ENCODE results near the gene ACSL1. TPM values are rescaled to one million over a fixed set of nuclear protein-coding genes. Genes with fewer than 3 reads are reported as not detected.

The ACSL1 gene
- total and polyA plus RNA-seq, 9 of the 15 experiments (the other 6 are each of a cell fraction or from before 2014, with no cell fraction given), result 6.7 to 24.1 (median 15.0) TPM

DNA sequence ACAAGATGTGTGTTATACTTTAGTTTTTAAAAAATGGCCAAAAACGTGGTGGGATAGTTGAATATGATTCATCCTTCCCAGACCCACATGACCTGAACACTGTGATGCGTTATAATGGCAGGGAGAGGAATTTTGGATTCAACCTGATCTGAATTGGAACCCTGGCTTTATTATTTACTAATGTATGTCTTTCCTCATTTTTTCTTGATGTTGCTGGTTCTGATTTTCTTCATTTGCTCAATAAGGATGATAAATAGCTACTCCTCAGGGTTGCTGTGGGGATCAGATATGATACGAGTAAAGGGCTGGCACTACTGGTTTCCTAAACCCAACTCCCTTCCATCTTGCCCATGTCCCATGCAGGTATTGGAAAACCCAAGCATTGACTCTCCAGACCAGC, 24.2 kb upstream of the ACSL1 start (continued):
- TF ChIP-seq RBFOX2 (IDR thresholded peaks at IDR 0.05; ENCODE audit: low read depth, low read length) (no peak), CAMTA2 (CRISPR knock-in tag; conservative IDR thresholded peaks at IDR 0.05) (no peak), KLF10 (CRISPR knock-in tag; IDR thresholded peaks at IDR 0.05) (no peak), ARID1B (IDR thresholded peaks at IDR 0.05) (no peak), DIDO1 (tag; IDR thresholded peaks at IDR 0.05; ENCODE audit: low read depth) (no peak)
- TF ChIP-seq, protein P1, sequence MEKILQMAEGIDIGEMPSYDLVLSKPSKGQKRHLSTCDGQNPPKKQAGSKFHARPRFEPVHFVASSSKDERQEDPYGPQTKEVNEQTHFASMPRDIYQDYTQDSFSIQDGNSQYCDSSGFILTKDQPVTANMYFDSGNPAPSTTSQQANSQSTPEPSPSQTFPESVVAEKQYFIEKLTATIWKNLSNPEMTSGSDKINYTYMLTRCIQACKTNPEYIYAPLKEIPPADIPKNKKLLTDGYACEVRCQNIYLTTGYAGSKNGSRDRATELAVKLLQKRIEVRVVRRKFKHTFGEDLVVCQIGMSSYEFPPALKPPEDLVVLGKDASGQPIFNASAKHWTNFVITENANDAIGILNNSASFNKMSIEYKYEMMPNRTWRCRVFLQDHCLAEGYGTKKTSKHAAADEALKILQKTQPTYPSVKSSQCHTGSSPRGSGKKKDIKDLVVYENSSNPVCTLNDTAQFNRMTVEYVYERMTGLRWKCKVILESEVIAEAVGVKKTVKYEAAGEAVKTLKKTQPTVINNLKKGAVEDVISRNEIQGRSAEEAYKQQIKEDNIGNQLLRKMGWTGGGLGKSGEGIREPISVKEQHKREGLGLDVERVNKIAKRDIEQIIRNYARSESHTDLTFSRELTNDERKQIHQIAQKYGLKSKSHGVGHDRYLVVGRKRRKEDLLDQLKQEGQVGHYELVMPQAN (IDR thresholded peaks at IDR 0.05; ENCODE audit: borderline replicate concordance), result no peak

DNA sequence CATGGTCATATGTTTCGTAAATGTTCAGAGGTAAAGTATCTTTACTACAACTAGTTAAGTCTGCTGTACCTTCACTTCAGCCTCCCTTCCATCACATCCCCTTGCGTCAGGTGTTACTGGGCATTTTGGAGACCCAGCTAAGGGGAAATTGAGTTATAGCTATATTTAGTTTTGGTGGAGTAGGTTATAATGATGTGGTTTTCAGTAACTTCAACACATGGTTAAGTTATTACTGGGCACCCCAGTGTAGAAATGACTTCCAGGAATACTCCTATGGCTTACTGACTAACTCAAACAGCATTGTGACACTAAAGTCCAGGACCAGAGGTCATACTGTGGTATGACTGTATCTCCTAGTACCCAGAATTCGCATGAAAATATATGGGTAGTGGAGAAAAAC, 23.4 kb upstream of the ACSL1 start:
- Histone ChIP-seq H3K27ac (ENCODE audit: extremely low read depth, low read depth, low read length) (no peak overlapping the region), H3K4me3 (no peak overlapping the region), H3K9me1 (ENCODE audit: control insufficient read depth, insufficient read depth, low read length) (no peaks in the 10 kb centered on the region), H3K36me3 (ENCODE audit: control insufficient read depth, insufficient read depth, low read length) (no peaks in the 10 kb centered on the region), H3K9ac (ENCODE audit: insufficient read depth in 1 of 2, low read depth in 2 of 2, low read length in 2 of 2) (no peak overlapping the region), H2AFZ (ENCODE audit: low read depth, low read length) (no peak overlapping the region), H3K4me1 (replicated peaks in 1 of 2; ENCODE audit: control insufficient read depth in 2 of 2, insufficient read depth in 2 of 2, low read length in 2 of 2) (peaks cover 11 to 14% of the 10 kb centered on the region in 2 experiments), H3K79me2 (ENCODE audit: control insufficient read depth, insufficient read depth, low read length) (no peaks in the 10 kb centered on the region; the same call in 2 of the 3 replicates), H3K9me3 (replicated peaks; ENCODE audit: control insufficient read depth, insufficient read depth, low read depth, low read length) (no peaks in the 10 kb centered on the region), H3K27me3 (ENCODE audit: control insufficient read depth in 2 of 2, insufficient read depth in 2 of 2, low read length in 2 of 2) (no peaks in the 10 kb centered on the region), H4K20me1 (replicated peaks; ENCODE audit: control insufficient read depth, insufficient read depth, low read length) (no peaks in the 10 kb centered on the region), H3K4me2 (ENCODE audit: insufficient read depth, low read length) (no peak overlapping the region)
- FAIRE-seq, result no peak
- in situ Hi-C loops (cut with MboI), result no loop called here
- ChIA-PET CTCF (ENCODE audit: low intra/inter-chr PET ratio) (no interaction called here), POLR2A (interaction anchor here (0.7 kb wide), 1 partner anchor 1408 kb away, joined by 3 read pairs; no protein-coding TSS in a partner anchor)
- BruUV-seq (replicated peaks), result no TSS peak
- WGBS (ENCODE audit: insufficient coverage, low coverage, missing lambda C conversion rate), result 56% methylated on average over 3 of the region's 3 CpGs
- no peak for DNase-seq (ENCODE audit: extremely low read depth in 1 of 4, low spot score in 3 of 4)
- no peak for ATAC-seq
- TF ChIP-seq, protein P2, sequence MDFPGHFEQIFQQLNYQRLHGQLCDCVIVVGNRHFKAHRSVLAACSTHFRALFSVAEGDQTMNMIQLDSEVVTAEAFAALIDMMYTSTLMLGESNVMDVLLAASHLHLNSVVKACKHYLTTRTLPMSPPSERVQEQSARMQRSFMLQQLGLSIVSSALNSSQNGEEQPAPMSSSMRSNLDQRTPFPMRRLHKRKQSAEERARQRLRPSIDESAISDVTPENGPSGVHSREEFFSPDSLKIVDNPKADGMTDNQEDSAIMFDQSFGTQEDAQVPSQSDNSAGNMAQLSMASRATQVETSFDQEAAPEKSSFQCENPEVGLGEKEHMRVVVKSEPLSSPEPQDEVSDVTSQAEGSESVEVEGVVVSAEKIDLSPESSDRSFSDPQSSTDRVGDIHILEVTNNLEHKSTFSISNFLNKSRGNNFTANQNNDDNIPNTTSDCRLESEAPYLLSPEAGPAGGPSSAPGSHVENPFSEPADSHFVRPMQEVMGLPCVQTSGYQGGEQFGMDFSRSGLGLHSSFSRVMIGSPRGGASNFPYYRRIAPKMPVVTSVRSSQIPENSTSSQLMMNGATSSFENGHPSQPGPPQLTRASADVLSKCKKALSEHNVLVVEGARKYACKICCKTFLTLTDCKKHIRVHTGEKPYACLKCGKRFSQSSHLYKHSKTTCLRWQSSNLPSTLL (IDR thresholded peaks at IDR 0.05), result no peak
- TF ChIP-seq, protein P3, sequence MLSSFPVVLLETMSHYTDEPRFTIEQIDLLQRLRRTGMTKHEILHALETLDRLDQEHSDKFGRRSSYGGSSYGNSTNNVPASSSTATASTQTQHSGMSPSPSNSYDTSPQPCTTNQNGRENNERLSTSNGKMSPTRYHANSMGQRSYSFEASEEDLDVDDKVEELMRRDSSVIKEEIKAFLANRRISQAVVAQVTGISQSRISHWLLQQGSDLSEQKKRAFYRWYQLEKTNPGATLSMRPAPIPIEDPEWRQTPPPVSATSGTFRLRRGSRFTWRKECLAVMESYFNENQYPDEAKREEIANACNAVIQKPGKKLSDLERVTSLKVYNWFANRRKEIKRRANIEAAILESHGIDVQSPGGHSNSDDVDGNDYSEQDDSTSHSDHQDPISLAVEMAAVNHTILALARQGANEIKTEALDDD (IDR thresholded peaks at IDR 0.05), result peak; percentile 38; the same call in 1 of the 2 replicates
- intact Hi-C loops (cut with micrococcal nuclease), result no loop called here

Data from K562 (cell line).